Hair follicular keratinocyte (primary cell): ENCODE data around the gene DNHD1. TPM values are rescaled to one million over a fixed set of nuclear protein-coding genes. Genes with fewer than 3 reads are reported as not detected.

Experiments used
- total RNA-seq: library from RNA; depleted of rRNA; stranded (reverse); fragments of >200 nt; gene quantifications from 2 replicates; pipeline ENCODE4 v1.2.3, GENCODE V29; 2015

The DNHD1 gene
- total RNA-seq: 1.0 and 2.4 TPM in 2 replicates

GRCh38 chr11:6497069-6497839, at the start of gene DNHD1:
Gene DNHD1, plus strand, starts transcription at chr11:6497280. Its CDS starts 936 bp downstream, at chr11:6498216.

DNA sequence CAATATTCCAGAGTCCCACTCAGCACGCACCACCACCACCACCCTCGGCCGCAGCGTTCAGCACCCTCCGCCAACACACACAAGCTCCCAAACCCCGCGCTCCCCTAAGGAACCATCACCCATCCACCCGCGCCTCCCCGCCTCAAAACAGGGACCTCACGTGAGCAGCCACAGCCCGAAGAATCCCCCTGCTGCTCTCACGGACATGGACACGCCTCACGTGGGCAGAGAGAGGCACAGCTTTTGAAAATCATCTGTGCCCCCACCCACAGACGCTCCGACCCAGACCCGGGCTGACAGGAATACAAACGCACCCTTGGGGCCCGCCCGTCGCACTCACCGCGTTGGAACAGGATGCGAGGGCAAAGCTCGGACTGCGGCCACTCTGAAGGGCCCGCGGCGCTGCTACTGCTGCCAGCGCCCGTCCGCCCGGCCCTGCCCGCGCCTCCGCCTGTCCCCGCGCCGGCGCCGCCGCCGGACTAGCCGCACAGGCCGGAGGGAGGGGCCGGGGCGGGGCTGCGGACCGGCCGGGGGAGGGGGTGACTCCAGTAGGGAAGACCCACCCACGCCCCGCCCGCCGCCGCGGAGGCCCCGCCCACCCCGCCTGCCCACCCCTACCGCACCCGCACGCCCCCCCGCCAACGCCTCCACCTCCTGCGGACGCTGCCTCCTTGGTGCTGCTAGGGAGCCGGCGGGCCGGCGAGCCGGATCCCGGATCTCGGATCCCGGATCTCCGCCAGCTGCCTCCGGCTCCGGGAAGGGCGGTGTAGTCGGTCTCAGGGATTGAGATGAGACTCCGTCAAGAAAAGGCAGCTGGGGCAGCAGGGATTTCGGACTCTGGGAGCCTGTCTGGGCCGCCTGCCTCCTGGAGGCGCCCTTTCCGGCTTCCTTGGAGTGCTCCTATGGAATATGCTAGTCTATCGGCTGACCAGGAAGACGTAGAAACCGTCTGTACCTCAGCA, 23.3 kb upstream of the DNHD1 start, which contains the start of gene TRIM3:
TRIM3 (minus strand) TSS at position 491 of the 962 bp plus-strand sequence. CDS start 8,246 bp downstream, outside the sequence.

DNA sequence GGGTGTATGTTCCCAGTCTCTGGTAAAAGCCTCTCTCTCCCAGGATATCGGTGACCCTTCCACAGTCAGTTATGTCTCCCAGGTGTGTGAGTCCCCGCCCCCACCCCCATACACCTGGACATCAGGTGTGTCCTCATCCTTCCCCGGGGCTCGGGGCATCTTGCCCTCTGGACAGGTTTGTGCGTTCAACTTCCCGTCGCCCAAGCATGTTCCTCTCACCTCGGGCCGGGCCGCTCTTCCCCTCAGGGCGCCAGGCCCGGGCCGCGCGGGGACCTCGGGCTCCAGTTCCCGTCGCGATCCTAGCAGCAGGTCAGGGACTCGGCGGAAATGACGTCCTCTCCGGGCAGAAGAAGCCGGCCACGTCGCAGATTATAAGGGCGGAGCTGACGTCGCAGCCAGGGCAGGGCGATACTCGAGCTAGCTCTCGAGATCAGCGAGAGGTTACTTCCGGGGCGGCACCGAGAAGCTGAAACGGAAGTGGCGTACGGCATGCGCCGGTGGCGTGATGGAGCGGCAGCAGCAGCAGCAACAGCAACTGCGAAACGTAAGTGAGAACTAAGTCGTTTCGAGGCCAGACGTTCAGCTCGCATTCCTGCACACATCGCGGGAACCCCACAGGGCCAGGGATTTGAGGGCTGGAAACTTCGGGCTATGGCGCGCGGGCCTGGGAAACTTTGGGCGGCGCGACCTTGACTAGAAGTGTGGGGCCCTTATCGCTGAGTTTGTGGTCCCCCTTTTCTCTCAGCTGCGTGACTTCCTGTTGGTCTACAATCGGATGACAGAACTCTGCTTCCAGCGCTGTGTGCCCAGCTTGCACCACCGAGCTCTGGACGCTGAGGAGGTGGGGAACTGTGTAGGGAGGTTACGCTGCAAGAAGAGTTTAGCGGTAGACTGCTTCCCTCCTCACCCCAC, 15.8 kb upstream of the DNHD1 start, which contains the start of the genes ARFIP2 and TIMM10B:
ARFIP2 (minus strand) TSS at position 320 of the 912 bp plus-strand sequence. CDS start 910 bp downstream, outside the sequence.
TIMM10B (plus strand) TSS at position 490 of the 912 bp plus-strand sequence; CDS start at position 506, 16 bp downstream.

GRCh38 chr11:6603287-6604080, 106.4 kb downstream of the DNHD1 start, which contains the start of the genes ILK and RRP8:
Gene ILK, plus strand, starts transcription at chr11:6603774. Its CDS starts 498 bp downstream, at chr11:6604272.
Gene RRP8, minus strand, starts transcription at chr11:6603616. Its CDS starts 114 bp downstream, at chr11:6603502.

DNA sequence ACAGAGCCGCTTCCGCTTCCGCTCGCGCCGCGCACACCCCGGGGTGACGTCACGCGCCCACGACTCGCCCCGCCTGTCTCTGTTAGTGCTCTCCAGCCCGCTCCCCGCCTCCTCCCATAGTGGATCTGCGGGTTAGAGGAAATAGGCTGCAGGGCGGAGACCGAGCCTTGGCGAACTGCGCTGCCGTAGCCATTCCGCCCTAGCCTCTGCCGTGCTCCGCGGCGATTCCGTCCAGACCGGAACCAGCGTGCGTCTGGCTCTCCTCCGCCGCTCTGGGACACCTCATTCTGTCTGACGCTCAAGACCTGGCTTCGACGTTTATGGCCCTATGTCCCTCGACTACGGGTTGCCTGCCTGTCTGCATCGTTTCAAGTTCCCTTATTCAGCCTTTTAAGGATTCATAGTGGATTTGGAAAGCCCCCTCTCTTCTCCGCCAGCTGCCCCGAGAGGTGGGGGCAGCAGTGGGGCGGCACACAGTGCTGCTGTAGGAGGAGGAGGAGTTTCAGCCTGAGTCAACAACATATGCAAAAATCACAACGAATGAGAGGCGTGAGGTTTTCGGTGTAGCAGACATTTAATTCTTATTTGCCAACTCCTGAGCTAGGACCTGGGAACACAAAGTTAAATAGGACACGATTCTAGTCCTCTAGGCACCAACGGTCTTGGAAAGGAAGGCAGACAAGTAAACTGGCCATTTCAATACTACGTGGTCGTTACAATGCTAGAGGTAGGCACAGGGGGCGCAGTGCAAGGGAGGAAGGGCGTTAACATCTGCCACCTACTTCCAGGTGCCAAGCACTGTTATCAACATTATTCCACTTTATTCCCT, 115.3 kb downstream of the DNHD1 start, which contains the start of gene TAF10:
TAF10 (minus strand) TSS at position 4 of the 829 bp plus-strand sequence. CDS start 27 bp downstream, outside the sequence.

DNA sequence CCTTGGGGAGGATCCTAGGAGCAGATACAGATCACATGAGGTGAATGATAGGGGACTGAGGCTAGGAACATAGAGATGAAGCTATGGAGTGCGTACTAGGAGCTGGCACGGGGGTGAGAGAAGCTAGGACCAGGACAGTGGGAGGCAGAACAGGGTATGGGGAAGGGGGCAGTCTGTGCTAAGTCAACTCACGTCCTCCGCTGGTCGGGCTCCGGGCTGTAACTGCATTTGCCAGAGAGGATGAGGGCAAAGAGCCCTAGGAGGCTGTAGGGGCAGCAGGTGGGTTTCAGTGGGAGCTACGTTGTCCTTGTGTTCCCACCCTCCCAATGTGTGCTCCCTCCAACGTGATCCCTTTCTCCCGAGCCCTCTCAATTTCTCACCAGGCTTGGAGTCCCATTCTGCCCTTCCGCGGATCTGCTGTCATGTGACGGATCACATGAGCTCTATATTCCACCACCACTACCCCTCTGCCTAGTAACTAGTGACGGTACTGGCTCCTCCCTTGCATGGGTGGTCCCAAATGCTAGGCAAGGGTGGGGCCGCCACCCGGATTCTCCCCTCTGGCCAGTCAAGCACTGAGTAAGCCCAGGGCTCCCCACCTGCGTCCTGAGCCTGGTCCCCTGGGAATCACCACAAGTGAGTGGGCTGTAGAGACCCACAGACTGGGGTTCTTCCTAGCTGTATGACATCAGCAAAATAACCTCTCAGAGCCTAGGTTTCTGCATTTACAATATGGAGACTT, 122.1 kb downstream of the DNHD1 start, which contains the start of gene TPP1:
TPP1 (minus strand) TSS at position 419 of the 742 bp plus-strand sequence; CDS start at position 397, 22 bp downstream.

Other genes starting within 250 kb of the DNHD1 start
- gene CCKBR, start 237.4 kb upstream of the DNHD1 start, total RNA-seq: not detected in 2 replicates
- gene CAVIN3, start 176.8 kb upstream of the DNHD1 start, total RNA-seq: 395 and 493 TPM in 2 replicates
- 11.2 and 13.5 TPM in 2 replicates for gene SMPD1, start 106.8 kb upstream of the DNHD1 start, total RNA-seq
- 9.8 and 10.7 TPM in 2 replicates for gene APBB1, start 78.2 kb upstream of the DNHD1 start, total RNA-seq
- 0.31 TPM in 1 of 2 replicates, not detected in the other for gene HPX, start 56.3 kb upstream of the DNHD1 start, total RNA-seq
- gene TRIM3, start 23.3 kb upstream of the DNHD1 start, total RNA-seq: 8.7 and 12.5 TPM in 2 replicates
- 45.6 and 64.7 TPM in 2 replicates for gene ARFIP2, start 15.9 kb upstream of the DNHD1 start, total RNA-seq
- gene TIMM10B, start 15.8 kb upstream of the DNHD1 start, total RNA-seq: 36.5 and 40.2 TPM in 2 replicates
- 14.4 and 16.6 TPM in 2 replicates for gene RRP8, start 106.3 kb downstream of the DNHD1 start, total RNA-seq
- gene ILK, start 106.5 kb downstream of the DNHD1 start, total RNA-seq: 85.4 and 121 TPM in 2 replicates
- 86.1 and 117 TPM in 2 replicates for gene TAF10, start 114.9 kb downstream of the DNHD1 start, total RNA-seq
- gene TPP1, start 122.1 kb downstream of the DNHD1 start, total RNA-seq: 20.5 and 21.9 TPM in 2 replicates
- 0.16 and 0.27 TPM in 2 replicates for gene DCHS1, start 158.5 kb downstream of the DNHD1 start, total RNA-seq
- gene MRPL17, start 186.1 kb downstream of the DNHD1 start, total RNA-seq: 54.1 and 63.7 TPM in 2 replicates